ENCODE results near the gene PHOSPHO2.

DNA sequence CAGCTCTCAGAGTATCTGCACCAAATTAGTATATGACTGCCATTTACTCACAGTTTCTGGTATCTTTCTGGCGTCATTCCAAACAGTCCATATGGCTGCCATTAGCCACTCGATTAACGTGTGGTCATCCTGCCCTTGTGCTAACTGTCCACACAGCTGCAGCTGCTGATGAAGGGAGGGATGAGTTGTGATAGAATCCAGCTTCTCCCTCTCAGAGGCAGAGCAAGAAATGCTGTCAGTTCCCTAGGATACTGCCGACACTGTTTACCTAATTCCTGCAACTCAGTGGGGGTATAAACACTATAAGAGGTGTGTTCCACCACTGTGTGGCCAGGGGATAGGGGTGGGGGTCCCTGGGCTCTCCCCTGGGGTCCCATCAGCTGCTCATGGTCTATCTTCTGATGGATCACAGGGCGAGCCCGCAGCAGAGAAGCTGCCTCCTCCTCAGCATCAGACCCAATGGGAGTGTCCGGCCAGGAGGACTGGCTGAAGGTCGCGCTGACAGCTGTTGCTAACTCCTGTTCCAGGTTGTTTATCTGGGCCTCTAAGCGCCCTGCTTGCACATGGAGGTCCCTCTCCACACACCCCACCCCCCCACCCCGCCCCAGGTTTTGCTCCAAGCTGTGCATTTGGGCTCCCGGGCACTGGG is 22.1 kb downstream of the PHOSPHO2 start:
- no peak for TF ChIP-seq CTCF (conservative IDR thresholded peaks at IDR 0.05; ENCODE audit: low read depth, low read length)
- no peak for TF ChIP-seq EZH2 (IDR thresholded peaks at IDR 0.05; ENCODE audit: borderline replicate concordance, low read depth, low read length, poor library complexity, severe bottlenecking)
